ENCODE measurements around the gene USP6NL.
"Not testable (repeated sequence)": the region's sequence is repeated elsewhere in the genome, so short reads cannot be mapped to it uniquely, and the experiment has no call there.

The USP6NL gene

GRCh38 chr10:11440250-11441150, 170.9 kb downstream of the USP6NL start:
- TF ChIP-seq CTCF (IDR thresholded peaks at IDR 0.05; ENCODE audit: insufficient read depth, low read length) (no peak), GABPA (IDR thresholded peaks at IDR 0.05; ENCODE audit: low read depth) (no peak), REST (IDR thresholded peaks at IDR 0.05; ENCODE audit: insufficient replicate concordance, low read depth) (no peak), POLR2AphosphoS5 (IDR thresholded peaks at IDR 0.05; ENCODE audit: low read depth) (no peak), SPI1 (IDR thresholded peaks at IDR 0.05; ENCODE audit: borderline replicate concordance, low read depth) (no peak)
- Histone ChIP-seq H3K27me3 (ENCODE audit: insufficient read depth, poor library complexity, severe bottlenecking) (no peaks in the 10 kb centered on the region), H3K4me3 (replicated peaks; ENCODE audit: insufficient read depth, low read length) (no peak overlapping the region), H3K27ac (replicated peaks) (no peak overlapping the region)
- no peak for DNase-seq (ENCODE audit: low read depth in 1 of 2, low spot score in 1 of 2)

- no peak overlapping the region for H3K4me3 ChIP-seq (replicated peaks; ENCODE audit: insufficient read depth, low read length)
- H3K27ac ChIP-seq (replicated peaks): no peak overlapping the region
- TF ChIP-seq REST (IDR thresholded peaks at IDR 0.05; ENCODE audit: insufficient replicate concordance, low read depth) (no peak), SPI1 (IDR thresholded peaks at IDR 0.05; ENCODE audit: borderline replicate concordance, low read depth) (no peak), CTCF (IDR thresholded peaks at IDR 0.05; ENCODE audit: insufficient read depth, low read length) (no peak), GABPA (IDR thresholded peaks at IDR 0.05; ENCODE audit: low read depth) (no peak), POLR2AphosphoS5 (IDR thresholded peaks at IDR 0.05; ENCODE audit: low read depth) (no peak)
Measured at GRCh38 chr10:11439523-11440053, 171.9 kb downstream of the USP6NL start.

GRCh38 chr10:11437391-11438142, 173.9 kb downstream of the USP6NL start:
- Histone ChIP-seq H3K4me3 (replicated peaks; ENCODE audit: insufficient read depth, low read length) (no peak overlapping the region), H3K27ac (replicated peaks) (no peak overlapping the region), H3K27me3 (ENCODE audit: insufficient read depth, poor library complexity, severe bottlenecking) (no peaks in the 10 kb centered on the region)
- TF ChIP-seq SPI1 (IDR thresholded peaks at IDR 0.05; ENCODE audit: borderline replicate concordance, low read depth): no peak
- no peak for TF ChIP-seq REST (IDR thresholded peaks at IDR 0.05; ENCODE audit: insufficient replicate concordance, low read depth)
- no peak for TF ChIP-seq GABPA (IDR thresholded peaks at IDR 0.05; ENCODE audit: low read depth)
- no peak for TF ChIP-seq CTCF (IDR thresholded peaks at IDR 0.05; ENCODE audit: insufficient read depth, low read length)
- TF ChIP-seq POLR2AphosphoS5 (IDR thresholded peaks at IDR 0.05; ENCODE audit: low read depth): no peak
- DNase-seq (ENCODE audit: low read depth in 1 of 2, low spot score in 1 of 2): no peak

More at GRCh38 chr10:11439523-11440053, 171.9 kb downstream of the USP6NL start:
- H3K27me3 ChIP-seq (ENCODE audit: insufficient read depth, poor library complexity, severe bottlenecking): no peaks in the 10 kb centered on the region
- DNase-seq (ENCODE audit: low read depth in 1 of 2, low spot score in 1 of 2): no peak

- DNase-seq (ENCODE audit: low read depth in 1 of 2, low spot score in 1 of 2); H3K27me3 ChIP-seq (ENCODE audit: insufficient read depth, poor library complexity, severe bottlenecking); H3K4me3 ChIP-seq (replicated peaks; ENCODE audit: insufficient read depth, low read length); H3K27ac ChIP-seq (replicated peaks): not testable (repeated sequence)
Measured at GRCh38 chr10:11436445-11436844, 175.0 kb downstream of the USP6NL start.

All from HL-60 (cell line).